Colonic mucosa (tissue), 4 donors: ENCODE measurements around the gene ADK. TPM values are rescaled to one million over a fixed set of nuclear protein-coding genes. Genes with fewer than 3 reads are reported as not detected.
"Not testable (repeated sequence)": the region's sequence is repeated elsewhere in the genome, so short reads cannot be mapped to it uniquely, and the experiment has no call there.

Experiments
- DNase-seq: peaks from one replicate; pipeline ENCODE4 v3.0.0-alpha.2; 2020
- H3K27ac ChIP-seq: fragments of 200-600 bp; one replicate; pipeline ENCODE4 v1.8.0; 2021
- H3K27me3 ChIP-seq: fragments of 200-600 bp; one replicate; pipeline ENCODE4 v1.8.0; 2021
- H3K36me3 ChIP-seq: fragments of 200-600 bp; one replicate; pipeline ENCODE4 v1.8.0; 2021
- H3K4me1 ChIP-seq: fragments of 200-600 bp; one replicate; pipeline ENCODE4 v1.8.0; 2021; ENCODE audit warnings: mild to moderate bottlenecking
- H3K4me3 ChIP-seq: fragments of 200-600 bp; one replicate; pipeline ENCODE4 v1.8.0; 2021
- H3K9ac ChIP-seq, 2 donors: one replicate each; pipeline ENCODE4 v1.7.0; 2013; ENCODE audit warnings: control low read depth in 2 of 2, low read depth in 2 of 2, low read length in 2 of 2
- H3K9me3 ChIP-seq: fragments of 200-600 bp; one replicate; pipeline ENCODE4 v1.8.0; 2021
- intact Hi-C: fragments of 100-400 bp; cut with DNase I; formaldehyde crosslinking; loops from one replicate; pipeline ENCODE4 v1.14.1; 2022
- total RNA-seq, 2 donors: library from RNA; stranded (reverse); fragmentation: NEBNext Ultra II Directional in 1 of 2; extraction: Animal tissue kit (Norgen Biotek cat#: 25700) in 1 of 2; gene quantifications; one replicate each; pipeline ENCODE4 v1.2.1, GENCODE V29; 2021
- TF ChIP-seq, protein P1 (sequence below): fragments of 200-600 bp; IDR thresholded peaks from one replicate; pipeline ENCODE4 v1.8.0; 2022; ENCODE audit warnings: antibody characterized with exemption, mild to moderate bottlenecking
- donor health status: healthy.
- donor health status: DM: no; HTN: no; CAD: no.
- donor health status: DM: no; HTN: no; CAD: no.

The ADK gene
- total RNA-seq, 2 donors from 2014 or later = 20.2 to 27.6 TPM

DNA sequence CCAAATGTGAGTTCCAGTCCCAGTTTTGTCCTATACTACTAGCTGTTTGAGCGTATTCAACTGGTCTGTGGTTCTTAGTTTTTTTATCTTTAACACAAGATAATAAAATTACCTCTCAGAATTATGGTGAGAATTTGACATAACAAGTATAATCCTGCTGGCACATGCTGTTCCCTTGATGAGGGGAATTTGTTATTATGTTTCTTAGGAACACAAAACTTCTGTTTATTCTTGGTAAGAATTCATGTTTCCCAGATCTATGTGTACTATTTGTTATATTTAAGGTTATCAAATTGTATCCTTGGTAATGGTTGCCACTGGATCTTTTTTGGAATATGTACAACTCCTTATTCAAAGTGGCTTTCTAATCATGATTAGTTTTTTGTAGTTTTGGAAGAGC lies 335.6 kb downstream of the ADK start:
- Histone ChIP-seq H3K9me3 (no peaks in the 10 kb centered on the region), H3K9ac (no peak overlapping the region), H3K4me3 (no peak overlapping the region), H3K27me3 (no peaks in the 10 kb centered on the region), H3K36me3 (no peaks in the 10 kb centered on the region), H3K27ac (no peak overlapping the region), H3K4me1 (no peaks in the 10 kb centered on the region)
- DNase-seq = no peak
- intact Hi-C loops = no loop called here
- TF ChIP-seq, protein P1, sequence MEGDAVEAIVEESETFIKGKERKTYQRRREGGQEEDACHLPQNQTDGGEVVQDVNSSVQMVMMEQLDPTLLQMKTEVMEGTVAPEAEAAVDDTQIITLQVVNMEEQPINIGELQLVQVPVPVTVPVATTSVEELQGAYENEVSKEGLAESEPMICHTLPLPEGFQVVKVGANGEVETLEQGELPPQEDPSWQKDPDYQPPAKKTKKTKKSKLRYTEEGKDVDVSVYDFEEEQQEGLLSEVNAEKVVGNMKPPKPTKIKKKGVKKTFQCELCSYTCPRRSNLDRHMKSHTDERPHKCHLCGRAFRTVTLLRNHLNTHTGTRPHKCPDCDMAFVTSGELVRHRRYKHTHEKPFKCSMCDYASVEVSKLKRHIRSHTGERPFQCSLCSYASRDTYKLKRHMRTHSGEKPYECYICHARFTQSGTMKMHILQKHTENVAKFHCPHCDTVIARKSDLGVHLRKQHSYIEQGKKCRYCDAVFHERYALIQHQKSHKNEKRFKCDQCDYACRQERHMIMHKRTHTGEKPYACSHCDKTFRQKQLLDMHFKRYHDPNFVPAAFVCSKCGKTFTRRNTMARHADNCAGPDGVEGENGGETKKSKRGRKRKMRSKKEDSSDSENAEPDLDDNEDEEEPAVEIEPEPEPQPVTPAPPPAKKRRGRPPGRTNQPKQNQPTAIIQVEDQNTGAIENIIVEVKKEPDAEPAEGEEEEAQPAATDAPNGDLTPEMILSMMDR = no peak

- Histone ChIP-seq H3K27ac (no peak overlapping the region), H3K27me3 (no peaks in the 10 kb centered on the region), H3K36me3 (no peaks in the 10 kb centered on the region), H3K9ac (no peak overlapping the region), H3K9me3 (no peaks in the 10 kb centered on the region), H3K4me3 (no peak overlapping the region), H3K4me1 (no peaks in the 10 kb centered on the region)
- DNase-seq = no peak
- TF ChIP-seq, protein P1 = no peak
- intact Hi-C loops = no loop called here
Measured at GRCh38 chr10:74488907-74489306, 337.9 kb downstream of the ADK start.

DNA sequence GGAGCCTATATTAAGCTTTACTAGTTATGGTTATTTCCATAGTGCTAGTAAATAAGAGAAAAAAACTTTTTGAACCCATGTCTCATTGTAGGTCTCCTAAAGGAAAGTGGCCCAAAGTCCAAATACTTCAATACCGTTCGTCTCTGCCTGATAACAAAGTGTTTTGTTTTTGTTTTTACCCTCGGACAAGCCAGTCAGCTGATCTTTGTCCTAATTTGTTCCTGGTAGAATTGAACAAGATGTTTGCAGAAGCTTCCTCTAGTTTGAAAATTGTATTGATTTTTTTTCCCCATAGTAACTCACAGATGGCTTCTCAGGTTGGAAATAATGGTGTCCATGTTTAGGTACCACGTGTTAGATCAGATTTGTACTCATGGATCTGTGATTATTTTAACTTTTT lies 339.5 kb downstream of the ADK start:
- Histone ChIP-seq H3K9me3 (no peaks in the 10 kb centered on the region), H3K36me3 (no peaks in the 10 kb centered on the region), H3K9ac (no peak overlapping the region), H3K27me3 (no peaks in the 10 kb centered on the region), H3K4me1 (no peaks in the 10 kb centered on the region), H3K4me3 (no peak overlapping the region), H3K27ac (no peak overlapping the region)
- TF ChIP-seq, protein P1 = no peak
- intact Hi-C loops = no loop called here
- no peak for DNase-seq

- H3K4me1 ChIP-seq = no peaks in the 10 kb centered on the region
- no peak for DNase-seq
- H3K27ac ChIP-seq = no peak overlapping the region
- intact Hi-C loops = no loop called here
- H3K9ac ChIP-seq = no peak overlapping the region
- H3K4me3 ChIP-seq = no peak overlapping the region
- H3K9me3 ChIP-seq = no peaks in the 10 kb centered on the region
- TF ChIP-seq, protein P1 = no peak
- H3K36me3 ChIP-seq = no peaks in the 10 kb centered on the region
- H3K27me3 ChIP-seq = no peaks in the 10 kb centered on the region
Measured at GRCh38 chr10:74491014-74491413, 340.0 kb downstream of the ADK start.

GRCh38 chr10:74496276-74496675 lies 345.3 kb downstream of the ADK start:
- H3K9ac ChIP-seq, H3K36me3 ChIP-seq, DNase-seq, H3K27me3 ChIP-seq, H3K27ac ChIP-seq, intact Hi-C loops, H3K4me3 ChIP-seq, H3K4me1 ChIP-seq, H3K9me3 ChIP-seq: not testable (repeated sequence)

DNA sequence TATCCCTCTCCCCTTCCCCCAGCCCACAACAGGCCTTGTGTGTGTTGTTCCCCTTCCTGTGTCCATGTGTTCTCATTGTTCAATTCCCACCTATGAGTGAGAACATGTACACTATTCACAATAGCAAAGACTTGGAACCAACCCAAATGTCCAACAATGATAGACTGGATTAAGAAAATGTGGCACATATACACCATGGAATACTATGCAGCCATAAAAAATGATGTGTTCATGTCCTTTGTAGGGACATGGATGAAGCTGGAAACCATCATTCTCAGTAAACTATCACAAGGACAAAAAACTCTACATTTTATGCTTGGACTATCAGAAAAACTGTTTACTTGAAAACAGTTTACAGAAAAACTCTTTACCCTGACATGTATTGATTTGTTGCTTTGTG lies 347.6 kb downstream of the ADK start:
- DNase-seq, H3K36me3 ChIP-seq, H3K27me3 ChIP-seq, H3K4me1 ChIP-seq, H3K27ac ChIP-seq, intact Hi-C loops, H3K9me3 ChIP-seq, H3K9ac ChIP-seq, H3K4me3 ChIP-seq: not testable (repeated sequence)
